ENCODE measurements around the gene TSPAN18.

- TF ChIP-seq EZH2phosphoT487 (IDR thresholded peaks at IDR 0.05; ENCODE audit: insufficient read depth, low read depth) (no peak), EZH2 (IDR thresholded peaks at IDR 0.05; ENCODE audit: insufficient read depth, poor library complexity, severe bottlenecking) (no peak)
These were observed 230.3 kb downstream of the TSPAN18 start for GRCh38 chr11:44957040-44957515.

All from GM23248 (cell line).